Stimulated activated CD8-positive, alpha-beta memory T cell treated with anti-CD3 and anti-CD28 coated beads, Interleukin-4, amount 100 ng/mL, for 4 hours (primary cell): Measurements from ENCODE around the gene TENT4B.
A peak's percentile ranks its signal among the peaks of the same experiment; 100 is the strongest.
"Not testable (repeated sequence)": the region's sequence is repeated elsewhere in the genome, so short reads cannot be mapped to it uniquely, and the experiment has no call there.

ENCODE experiments used
- DNase-seq, 2 donors: peaks; one replicate each; pipeline ENCODE4 v3.0.0-alpha.2; 2020; ENCODE audit warnings: low read depth in 2 of 2, low spot score in 1 of 2

Gene TENT4B

DNA sequence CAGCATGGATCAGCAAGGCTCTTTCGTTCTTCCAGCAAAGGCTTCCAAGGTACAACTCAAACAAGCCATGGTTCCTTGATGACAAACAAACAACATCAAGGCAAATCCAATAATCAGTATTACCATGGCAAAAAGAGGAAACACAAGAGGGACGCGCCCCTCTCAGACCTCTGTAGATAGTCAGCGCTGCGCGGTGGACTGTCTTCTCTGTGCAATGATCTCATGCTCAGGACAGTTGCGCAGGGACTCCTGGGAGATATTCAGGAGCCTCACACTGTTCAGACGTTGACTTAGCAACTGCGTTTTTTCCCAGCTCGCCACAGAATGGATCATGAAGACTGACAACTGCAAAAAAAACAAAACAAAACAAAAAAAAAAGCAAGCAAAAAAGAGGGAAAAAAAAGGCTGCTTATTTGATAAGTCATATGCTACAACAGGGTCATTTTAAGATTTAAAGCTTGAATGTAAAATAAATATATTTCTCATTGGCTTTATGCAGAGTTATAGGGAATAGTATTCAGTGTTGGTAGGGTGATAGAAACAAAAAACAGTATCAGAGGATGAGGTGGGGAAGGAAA, 76.1 kb downstream of the TENT4B start:
- no peak for DNase-seq

DNA sequence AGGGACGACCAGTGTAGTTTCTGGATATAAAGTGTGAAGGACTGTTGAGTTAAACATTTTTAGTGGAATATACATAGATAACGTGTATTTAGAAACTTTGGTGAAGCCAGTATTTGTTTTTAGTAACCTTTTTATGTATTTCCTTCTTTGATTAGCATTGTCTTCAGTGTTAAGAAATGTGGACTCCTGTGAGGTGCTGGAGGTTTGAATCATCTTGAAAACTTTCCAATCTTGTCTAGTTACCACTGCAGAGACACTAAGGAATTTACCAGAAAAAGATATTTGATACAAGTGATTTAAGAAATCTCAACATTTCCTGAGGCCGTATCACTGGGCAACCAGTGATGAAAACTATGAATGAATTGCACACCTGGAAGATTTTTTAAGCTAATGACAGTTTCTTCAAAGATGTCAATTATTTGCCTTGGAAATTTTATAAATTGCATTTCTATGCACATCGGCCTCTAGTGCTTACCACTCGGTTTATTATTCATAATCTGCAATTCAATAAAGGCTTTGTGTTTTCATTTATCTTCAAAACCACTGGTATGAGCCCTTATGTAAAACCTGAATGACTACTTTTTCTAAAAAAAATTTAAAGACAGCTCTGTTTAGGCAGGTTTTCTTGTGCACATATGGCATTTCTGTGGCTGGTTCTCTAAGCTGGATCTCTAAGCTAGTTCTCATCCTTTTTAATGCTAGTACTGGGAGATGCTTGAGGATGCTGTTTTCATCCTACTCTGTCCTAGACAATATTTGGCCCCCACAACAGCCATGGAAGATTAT, 81.9 kb downstream of the TENT4B start:
- no peak for DNase-seq

DNA sequence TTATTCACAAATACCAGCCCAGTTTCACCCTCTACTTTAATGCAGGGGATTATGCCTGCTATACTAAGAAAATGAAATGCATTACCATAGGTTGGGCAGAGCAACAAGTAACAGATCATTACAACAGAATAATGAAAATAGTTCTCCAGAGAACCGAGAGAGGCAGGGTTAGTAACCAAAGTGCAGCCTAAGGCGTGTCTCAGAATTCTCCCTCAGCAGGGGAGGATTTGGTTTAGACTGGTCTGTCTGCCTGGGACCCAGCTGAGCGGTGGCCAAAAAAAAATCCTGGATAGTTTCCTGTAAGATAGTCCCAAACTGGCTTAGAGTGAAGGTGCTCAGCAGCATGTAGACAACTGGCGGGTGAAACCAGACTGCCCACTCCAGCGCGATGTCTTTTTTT, 82.5 kb downstream of the TENT4B start:
- DNase-seq, result no peak

DNA sequence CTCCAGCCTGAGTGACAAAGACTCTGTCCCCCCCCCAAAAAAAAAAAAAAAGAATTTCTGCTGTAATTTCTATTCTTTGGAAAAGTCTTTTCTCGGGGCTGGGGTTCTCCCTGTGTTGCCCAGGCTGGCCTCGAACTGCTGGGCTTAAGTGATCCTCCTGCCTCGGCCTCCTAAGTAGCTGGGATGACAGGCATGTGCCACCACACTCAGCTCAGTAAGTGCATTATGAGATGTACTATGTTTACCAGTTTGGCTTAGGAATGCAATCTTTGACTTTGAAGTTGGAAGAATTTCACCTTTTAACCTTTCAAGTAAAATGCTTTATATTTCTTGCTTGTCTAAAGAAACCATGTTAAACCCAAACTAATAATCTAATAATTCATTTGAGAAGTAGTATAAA, 85.2 kb downstream of the TENT4B start:
- DNase-seq, result no peak

DNA sequence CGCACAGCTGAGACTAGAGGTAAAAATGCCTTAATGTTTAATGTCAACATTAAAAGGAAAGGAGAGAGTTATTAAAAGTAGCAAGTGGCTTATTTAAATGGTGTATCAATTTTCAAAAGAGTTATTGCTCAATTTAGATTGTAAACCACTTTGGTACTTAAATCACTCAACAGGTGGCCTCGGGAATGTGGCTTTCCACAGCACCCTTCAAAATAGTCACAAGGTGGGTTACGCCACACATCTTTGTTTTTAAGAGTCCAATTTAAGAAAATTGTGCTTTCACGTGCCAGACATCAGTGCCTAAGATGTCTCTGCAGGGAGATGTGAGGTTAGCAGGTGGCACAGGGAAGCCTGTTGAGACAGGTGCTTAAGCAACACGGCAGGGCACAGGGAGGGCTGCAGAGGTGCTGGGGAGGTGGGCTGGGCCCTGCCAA, 85.8 kb downstream of the TENT4B start:
- DNase-seq, result no peak

DNA sequence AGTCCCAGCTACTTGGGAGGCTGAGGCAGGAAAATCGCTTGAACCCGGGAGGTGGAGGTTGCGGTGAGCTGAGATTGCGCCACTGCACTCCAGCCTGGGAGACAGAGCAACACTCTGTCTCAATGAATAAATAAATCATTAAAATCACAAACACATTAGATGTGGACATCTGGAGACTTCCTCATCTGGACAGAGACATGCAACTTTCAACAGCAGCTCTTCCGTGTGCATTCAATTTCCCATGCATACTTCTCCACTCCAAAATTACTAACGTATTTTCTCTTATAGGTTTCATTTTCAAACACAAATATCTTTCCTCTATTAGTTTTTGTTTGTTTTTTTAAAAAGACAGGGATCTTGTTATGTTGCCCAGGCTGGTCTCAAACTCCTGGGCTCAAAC, 89.9 kb downstream of the TENT4B start:
- not testable (repeated sequence) for DNase-seq

DNA sequence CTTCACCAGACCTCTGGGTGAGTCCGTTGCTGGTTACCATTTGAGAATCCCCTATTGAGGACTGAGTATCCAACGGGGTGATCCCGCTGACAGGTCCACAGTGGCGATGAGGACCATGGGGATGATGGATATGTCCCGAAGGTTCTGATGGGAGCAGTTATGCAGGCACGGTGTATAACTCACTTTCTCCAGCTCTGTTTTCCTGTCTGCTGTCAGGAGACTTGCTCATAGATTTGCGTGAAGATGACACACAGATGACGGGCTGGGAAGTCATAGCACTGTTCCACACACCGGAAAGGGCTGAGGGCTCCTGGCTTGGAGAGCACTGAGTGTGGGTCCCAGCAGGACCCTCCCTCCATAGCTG, 91.0 kb downstream of the TENT4B start:
- no peak for DNase-seq

DNA sequence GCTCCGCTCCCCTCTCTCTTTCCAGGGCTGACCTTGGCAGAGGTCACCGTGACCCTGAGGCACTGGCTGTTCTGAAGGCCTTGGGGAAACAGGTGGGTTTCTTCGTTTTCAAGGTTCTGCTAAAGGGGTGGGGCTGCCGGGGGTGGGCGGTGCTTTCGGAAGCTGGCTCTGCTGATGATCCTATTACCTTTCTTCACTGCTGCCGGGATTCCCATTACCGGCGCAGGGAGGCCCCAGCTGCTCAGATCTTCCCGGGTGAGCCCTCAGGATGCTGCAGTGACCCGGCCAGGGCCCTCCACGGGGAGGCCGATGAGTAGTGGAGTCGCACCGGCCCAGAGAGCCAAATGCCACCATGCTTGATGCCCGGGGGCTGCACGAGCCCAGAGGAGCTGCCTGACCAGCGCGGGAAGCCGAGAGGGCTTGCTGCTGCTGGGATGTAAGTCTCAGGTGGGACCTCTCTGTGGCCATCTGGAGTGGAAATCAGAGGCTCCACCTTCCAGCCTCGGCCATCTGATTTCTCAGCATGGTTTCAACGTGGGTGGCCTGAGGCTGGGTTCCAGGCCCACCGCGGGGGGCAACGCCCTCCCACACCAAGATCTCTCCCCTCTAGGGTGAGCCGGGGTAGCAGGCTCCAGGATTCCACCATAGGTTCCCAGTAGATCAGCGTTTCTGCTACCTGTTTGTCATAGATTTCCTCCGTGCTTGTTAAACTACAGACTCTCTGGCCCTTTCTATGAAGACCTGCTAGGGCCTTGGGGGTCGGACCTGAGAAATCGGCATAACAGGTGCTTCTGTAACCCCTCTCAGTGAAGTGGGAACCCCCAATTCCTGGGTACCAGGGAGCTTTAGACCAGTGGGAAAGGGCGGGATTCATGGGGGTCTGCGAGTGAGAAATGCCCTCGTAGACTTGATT, 91.7 kb downstream of the TENT4B start:
- no peak for DNase-seq

DNA sequence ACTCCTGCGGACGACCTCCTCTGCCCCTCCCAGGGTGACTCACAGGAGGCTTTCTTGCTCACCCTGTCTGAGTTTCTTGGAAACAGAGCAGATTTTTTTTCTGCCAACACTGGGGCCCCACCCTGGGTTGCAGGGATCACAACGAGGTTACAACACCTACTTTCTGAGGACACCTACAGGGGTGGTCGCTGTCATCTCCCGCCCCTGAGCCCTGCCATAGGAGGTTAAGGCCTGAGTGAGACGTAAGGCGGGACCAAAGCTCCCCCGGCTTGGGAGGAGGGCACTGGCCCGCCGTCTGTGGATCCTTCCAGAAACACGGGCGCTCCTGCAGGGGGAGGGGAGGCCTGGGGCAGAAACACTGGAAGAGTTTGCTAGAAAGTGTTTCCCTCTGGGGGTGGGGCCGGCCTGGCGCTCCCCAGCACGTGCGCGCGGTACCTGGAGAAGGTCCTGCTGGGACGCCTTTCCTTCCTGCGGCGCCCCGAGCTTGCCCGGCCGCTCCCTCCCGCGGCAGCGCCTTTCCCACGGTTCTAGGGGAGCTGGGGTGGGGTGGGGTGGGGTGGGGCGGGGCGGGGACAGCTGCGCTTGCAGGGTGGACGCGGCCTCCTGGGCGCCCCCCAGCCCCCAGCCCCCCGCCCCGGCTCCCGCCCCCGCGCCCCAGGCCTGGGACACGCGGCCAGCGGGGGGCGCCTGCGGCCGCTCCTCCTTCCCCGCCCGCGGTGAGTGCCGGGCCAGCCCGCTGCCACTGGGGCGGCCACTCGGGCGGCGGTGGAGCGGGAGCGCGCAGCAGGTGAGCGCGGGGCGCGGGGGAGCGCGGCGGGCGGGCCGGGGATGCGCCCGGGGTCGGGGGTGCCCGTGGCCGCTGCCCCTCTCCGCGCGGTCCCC, 92.6 kb downstream of the TENT4B start:
- peak; percentile 41 to 56 for DNase-seq

DNA sequence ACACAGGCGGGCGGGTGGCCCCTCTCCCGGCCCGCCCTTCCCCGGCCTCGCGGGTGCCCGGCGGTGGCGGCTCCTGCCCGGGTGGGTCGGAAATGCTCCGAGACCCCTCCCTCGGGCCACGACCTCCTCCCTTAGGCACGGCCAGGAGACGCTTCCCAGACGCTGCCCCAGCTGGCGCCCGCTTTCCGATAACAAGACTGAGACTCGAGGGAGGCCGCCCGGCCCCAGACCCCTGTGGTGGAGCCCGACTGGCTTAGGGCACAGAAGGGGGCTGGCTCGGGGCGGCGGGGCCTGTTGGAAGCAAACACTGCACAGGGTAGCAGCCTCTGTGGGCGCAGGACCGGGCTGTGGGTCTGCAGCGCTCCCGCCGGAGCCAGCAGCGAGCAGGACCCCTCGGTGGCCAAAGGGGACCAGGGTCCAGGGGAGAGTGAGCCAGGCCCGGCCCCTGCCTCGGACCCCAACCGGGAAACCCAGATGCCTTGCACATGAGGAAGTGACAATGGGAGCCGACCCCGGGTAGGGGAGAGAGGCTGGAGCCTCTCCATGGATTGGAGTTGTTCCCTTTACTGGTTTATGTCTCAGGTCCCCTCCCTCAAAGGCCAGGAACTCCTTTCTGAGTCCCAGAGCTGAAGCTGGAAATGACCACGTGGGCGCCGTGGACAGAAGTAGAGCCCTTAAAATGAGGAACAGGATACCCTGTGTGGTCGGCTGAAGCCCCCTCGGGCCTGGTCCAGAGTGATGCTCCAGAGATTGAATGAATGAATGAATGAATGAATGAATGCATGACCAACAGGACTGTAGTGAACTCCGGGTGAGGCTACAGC, 93.4 kb downstream of the TENT4B start:
- no peak for DNase-seq

DNA sequence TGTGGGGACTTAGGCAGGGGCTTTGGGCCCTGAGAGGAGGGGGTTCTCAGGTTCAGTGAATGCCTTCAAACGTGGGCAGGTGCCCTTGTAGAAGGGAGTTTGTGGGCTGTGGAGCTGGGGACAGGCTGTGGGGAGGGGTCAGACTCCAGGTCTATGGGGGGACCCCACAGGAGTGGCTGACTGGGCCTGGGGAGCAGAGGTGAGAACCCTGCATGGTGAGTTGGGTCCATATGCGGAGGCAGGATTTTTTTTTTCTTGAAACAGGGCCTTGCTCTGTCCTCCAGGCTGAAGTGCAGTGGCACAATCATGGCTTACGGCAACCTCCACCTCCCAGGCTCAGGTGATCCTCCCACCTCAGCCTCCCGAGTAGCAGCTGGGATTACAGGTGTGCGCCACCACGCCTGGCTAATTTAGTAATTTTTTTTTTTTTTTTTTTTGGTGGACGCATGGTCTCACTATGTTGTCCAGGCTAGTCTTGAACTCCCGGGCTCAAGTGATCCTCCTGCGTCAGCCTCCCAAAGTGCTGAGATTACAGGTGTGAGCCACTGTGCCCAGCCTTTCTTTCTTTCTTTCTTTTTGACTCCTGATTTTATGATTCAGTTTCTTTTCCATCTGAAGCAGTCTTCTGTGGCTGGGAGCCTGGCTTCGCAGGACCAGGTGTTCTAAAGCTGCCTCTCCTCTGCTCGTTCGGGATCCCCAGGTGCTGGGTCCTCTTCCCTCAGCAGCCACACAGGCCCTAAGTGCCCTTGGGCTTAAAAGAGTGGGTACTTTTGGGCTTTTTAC, 94.2 kb downstream of the TENT4B start:
- DNase-seq, result no peak

DNA sequence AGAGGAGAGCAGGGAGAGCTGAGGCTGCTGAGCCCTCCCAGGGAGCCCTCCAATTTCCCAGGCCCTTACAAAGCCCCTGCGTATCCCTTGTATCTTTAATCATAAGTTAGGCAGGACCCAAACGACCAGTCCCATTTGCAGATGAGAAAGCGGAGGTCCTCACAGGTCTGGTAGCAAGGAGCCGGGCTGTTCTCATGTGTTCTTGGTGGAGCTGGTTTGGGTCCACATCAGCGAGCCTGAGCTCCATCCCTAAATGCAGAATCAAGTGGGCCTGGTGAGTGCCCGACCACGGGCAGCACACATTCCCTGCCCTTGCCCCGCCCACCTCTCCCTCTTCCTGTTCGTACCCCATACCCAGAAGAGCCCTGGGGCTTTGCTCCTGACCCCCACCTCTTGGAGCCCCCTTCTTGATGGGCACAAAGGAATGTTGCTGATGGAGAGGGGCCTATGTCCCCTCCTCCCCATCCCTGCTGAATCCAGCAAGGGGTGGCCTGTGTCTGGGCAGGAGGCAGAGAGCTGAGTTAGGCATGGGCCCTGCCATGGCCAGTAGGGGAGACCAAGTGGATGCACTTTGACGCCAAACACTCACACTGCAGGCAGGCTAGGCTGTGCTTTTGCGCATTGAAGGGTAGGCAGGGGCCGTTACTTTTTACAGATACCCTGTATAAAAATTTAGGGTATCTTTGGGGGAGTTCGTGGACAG, 95.0 kb downstream of the TENT4B start:
- DNase-seq, result no peak

DNA sequence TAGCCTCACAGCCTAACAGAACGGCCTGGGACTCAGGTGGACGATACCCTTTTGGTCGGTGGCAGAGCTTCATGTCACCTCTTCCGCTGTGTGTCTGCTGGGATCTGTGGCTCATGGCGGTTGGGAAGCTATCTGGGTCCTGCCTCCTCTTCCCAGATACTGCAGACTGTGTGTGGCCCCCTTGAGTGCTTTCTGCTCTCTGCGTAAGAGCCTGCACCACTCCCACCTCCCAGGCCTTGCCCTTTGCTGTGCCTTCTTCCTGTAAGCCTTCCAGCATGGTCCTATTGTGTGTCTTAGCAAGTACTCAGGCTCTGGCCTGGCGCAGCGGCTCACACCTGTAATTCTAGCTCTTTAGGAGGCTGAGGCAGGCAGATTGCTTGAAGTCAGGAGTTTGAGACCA, 95.7 kb downstream of the TENT4B start:
- DNase-seq, result no peak

DNA sequence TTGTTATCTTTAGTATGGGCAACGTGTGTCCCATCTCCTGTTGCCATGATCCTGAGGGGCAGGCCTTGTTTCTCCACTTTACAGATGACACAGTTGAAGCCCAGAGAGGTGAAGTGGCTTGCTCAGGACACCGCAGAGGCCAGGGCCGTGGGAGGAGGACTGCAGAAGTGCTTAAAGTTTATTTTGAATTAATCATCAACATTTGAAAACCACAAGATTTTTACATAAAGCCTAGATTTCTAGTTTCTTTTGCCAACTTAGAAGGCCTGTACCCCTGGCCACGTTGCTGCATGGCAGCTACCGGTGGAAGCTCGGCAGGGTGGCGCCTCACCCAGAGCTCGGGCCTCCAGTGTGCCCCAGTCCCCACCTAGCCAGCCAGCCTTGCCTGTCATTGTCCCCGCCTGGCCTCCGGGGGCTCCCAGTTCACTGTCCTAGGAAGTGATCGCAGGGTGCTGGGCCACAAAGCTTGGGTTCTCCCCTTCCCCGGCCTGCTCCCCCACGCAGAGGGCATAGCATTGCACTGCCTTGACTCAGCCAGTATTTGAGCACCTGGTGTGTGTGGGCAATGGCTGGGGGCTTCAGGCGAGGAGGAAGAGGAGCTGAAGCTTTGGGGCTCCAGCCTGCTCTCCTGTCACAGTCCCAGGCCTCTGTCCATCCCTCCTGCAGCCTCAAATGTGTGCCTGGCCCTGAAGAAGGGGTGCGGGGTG, 98.4 kb downstream of the TENT4B start:
- DNase-seq, result no peak

DNA sequence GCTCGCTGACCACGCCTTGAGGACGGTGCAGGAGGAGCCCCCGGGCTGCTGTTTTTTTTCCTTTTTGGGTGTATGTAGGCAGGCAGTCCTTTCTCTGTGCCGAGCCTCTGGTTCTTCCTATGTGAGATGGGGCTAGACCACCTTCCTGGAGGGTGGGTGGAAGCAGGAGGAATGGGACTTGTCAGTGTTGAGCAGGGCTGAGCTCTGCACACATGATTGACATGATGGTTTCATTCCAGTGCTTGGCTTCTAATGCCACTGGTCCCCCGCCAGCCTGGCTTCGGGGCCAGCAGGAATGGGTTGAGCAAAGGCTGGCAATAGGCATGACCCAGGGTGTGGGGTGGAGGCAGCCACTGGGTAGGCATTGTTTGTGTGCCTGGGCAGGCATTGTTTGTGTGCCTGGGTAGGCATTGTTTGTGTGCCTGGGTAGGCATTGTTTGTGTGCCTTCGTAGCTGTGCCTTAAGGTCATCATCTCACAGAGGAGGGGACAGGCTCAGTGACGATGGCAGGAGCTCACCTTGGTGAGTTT, 99.0 kb downstream of the TENT4B start:
- no peak for DNase-seq

DNA sequence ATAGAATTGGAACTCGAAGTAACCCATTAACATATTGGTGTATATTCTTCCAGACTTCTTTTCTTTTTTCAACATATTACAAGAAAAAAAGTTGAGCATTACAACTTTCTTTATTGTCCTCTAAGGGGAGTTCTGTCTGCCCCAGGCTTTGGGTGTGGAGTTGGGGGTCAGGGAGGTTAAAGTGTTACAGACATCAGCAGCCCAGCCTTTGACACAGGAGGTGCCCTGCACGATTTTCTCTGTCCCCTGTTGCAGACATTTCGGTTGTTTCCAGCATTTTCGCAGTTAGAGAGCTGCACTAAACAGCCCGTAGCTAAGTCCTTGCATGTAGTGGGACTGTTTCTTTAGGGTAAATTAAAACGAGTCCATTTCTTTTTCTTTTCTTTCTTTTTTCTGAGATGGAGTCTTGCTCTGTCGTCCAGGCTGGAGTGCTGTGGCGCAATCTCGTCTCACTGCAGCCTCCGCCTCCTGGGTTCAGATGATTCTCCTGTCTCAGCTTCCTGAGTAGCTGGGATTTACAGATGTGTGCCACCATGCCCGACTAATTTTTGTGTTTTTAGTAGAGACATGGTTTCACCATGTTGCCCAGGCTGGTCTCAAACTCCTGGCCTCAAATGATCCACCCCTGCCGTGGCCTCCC, 99.9 kb downstream of the TENT4B start:
- DNase-seq, result no peak

DNA sequence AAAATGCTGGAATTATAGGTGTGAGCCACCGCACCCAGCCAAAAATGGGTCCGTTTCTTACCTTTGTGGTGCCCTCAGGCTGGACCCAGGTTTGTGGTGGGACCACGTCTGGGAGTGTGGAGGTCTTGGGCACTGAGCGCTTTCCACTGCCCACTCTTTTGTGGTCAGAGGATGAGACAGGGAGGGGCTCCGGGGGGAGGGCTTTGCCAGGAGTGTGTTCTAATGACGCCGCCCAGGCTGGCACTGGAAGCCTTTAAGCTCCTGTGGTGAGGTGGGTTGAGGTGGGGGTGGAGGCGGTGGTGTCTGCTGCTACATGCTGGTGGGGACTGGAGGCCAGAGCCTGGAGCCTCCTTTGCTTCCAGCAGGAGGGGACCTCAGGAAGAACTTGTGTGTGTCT, 100.4 kb downstream of the TENT4B start:
- DNase-seq, result no peak
